Limb (tissue), 2 donors: ENCODE measurements around the gene BCL2L13.

ENCODE experiments used
- DNase-seq, 2 donors: peaks; one replicate each; pipeline ENCODE4 v3.0.0-alpha.2; 2016; ENCODE audit errors: extremely low spot score in 2 of 2

Gene BCL2L13

DNA sequence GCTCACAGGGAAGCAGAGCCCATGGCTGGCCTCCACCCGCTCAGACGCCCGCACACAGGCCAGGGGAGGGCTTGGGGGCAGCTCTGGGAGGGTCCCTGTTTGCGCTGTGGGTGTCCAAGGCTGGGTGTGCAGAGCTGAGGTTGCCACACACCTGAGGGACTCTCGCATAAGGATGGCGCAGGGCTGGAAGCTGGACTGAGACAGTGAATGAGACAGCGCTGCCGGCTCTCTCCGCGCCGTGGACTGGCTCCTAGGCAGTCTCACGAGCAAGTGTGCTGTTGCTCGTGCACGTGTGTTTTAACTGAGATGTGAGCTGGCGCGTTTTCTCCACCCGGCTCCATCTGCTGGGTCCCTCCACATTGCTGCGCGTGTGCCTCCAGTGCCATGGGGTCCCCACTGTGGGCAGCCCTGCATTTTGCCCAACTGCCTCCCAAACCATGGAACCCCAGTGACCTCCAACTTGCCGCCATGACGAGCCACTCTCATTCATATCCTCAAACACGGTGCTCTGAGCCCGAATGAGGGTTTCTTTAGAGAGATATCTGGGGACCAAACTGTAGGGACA is 139.9 kb downstream of the BCL2L13 start:
- no peak for DNase-seq

DNA sequence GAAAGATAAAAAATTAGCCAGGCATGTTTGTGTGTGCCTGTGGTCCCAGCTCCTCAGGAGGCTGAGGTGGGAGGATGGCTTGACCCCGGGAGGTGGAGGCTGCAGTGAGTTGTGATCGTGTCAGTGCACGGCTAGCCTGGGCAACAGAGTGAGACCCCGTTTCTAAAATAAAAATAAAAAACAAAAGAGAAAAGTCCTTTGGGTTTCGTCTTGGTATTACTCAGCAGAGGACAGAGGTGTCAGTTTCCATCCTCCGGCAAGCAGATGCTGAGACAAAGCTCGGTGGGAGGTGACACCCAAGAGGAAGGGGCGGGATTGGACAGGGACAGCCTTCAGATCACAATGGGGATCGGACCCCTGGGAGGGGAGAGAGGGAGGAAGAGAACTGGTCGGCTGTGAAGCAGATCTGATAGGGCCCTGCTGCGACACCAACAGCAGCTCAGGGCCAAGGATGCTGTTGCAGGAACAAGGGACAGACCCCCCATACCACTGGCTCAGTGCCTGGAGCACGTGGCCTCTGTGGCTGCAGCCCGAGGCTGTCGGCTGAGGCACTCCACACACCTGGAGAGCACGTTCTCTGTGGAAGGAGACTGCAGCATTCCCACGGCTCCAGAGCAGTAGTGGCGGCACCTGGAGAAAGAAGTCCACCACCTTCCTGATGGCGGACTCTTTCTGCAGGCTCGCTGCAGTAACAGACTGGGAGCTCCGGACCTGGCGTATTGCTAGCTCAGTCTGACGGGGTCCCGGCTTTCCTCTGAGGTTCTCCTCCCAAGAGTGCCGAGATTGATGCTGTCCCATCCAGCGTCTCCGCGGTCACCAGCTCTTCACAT is 140.9 kb downstream of the BCL2L13 start:
- no peak for DNase-seq

DNA sequence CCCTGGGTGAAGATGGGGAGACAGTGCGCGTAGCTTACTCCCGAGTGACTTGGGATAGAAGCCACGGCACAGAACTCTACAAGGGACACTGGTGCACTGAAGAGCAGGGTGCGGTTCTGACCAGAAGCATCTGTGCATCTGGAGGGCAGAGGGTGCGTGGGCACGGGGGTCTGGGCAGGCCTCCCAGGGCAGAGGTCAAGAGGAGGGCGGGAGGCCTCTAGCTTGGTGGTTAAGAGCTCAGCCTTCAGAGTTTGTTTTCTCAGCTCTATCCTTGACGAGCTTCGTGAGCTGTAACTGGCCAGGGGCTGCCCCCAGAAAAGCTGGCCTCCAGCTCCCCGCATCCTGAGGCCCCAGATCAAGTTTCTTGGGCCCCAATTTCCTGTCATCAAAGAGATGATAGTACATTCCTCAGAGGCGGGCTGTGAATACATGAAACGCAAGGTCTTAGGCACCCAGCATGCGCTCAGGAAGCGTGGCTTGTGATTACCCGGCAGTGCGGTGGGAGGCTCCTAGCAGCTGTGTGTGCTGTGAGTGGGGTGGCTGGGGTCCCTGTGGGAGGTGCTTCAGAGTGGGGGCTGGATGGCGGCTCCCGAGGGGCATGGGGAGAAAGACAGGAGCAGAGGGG is 141.7 kb downstream of the BCL2L13 start:
- no peak for DNase-seq
